Naive thymus-derived CD4-positive, alpha-beta T cell (primary cell): Measurements from ENCODE around the gene RAD1. TPM values are rescaled to one million over a fixed set of nuclear protein-coding genes. Genes with fewer than 3 reads are reported as not detected.

Experiments
- ATAC-seq: fragments of 150-1000 bp; cut with Tn5 transposase; 2 replicates; pipeline ENCODE4 v1.10.0; 2021; ENCODE audit warnings: mild to moderate bottlenecking, moderate library complexity
- CTCF ChIA-PET: fragments of 350-600 bp; sonication (Branson Sonifier 250); formaldehyde crosslinking; loops from one replicate; lab custom pipeline; 2021; ENCODE audit warnings: antibody characterized with exemption; lab: Charles Lee
- POLR2A ChIA-PET: fragments of 350-600 bp; sonication (Branson Sonifier 250); formaldehyde crosslinking; loops from one replicate; lab custom pipeline; 2021; ENCODE audit warnings: antibody characterized with exemption, inconsistent platforms; lab: Charles Lee
- DNase-seq, 9 donors: peaks; one replicate each; pipeline versions ENCODE4 v3.0.0 to v3.0.0-alpha.2; 2020 to 2022; ENCODE audit warnings: mixed read lengths in 1 of 9
- H3K27ac ChIP-seq: one replicate; pipeline ENCODE4 v1.7.0; 2013; ENCODE audit warnings: mild to moderate bottlenecking, low read depth, low read length, moderate library complexity
- H3K27me3 ChIP-seq, 2 donors: one replicate each; pipeline ENCODE4 v1.7.0; 2013; ENCODE audit warnings: low read length in 2 of 2, mild to moderate bottlenecking in 2 of 2, moderate library complexity in 2 of 2; ENCODE audit not compliant: control insufficient read depth in 2 of 2, insufficient read depth in 2 of 2
- H3K36me3 ChIP-seq, 3 experiments: 1 replicate in 2 of 3; 2 replicates in 1 of 3; pipeline ENCODE4 v1.7.0; 2013; ENCODE audit warnings: low read length in 3 of 3, mild to moderate bottlenecking in 3 of 3, moderate library complexity in 1 of 3; ENCODE audit not compliant: insufficient read depth in 3 of 3, control insufficient read depth in 2 of 3
- H3K4me1 ChIP-seq, 2 donors: one replicate each; pipeline ENCODE4 v1.7.0; 2013; ENCODE audit warnings: low read length in 2 of 2, mild to moderate bottlenecking in 2 of 2, moderate library complexity in 1 of 2; ENCODE audit not compliant: control insufficient read depth in 2 of 2, insufficient read depth in 2 of 2
- H3K4me3 ChIP-seq: 2 replicates; pipeline ENCODE4 v1.7.0; 2013; ENCODE audit warnings: mild to moderate bottlenecking, low read length
- H3K9me3 ChIP-seq, 3 experiments: 1 replicate in 2 of 3; 2 replicates in 1 of 3; pipeline ENCODE4 v1.7.0; 2013; ENCODE audit warnings: low read length in 3 of 3; ENCODE audit not compliant: control insufficient read depth in 2 of 3
- H3K27ac Mint-ChIP-seq, 9 donors: one replicate each; pipeline ENCODE4 v1.8.0; 2020 to 2022; ENCODE audit warnings: mixed read lengths in 9 of 9, mild to moderate bottlenecking in 8 of 9, moderate library complexity in 5 of 9, inconsistent platforms in 2 of 9
- H3K27me3 Mint-ChIP-seq, 5 donors: one replicate each; pipeline ENCODE4 v1.8.0; 2021 to 2022; ENCODE audit warnings: mixed read lengths in 5 of 5, mild to moderate bottlenecking in 1 of 5
- H3K36me3 Mint-ChIP-seq, 5 donors: one replicate each; pipeline ENCODE4 v1.8.0; 2020 to 2022; ENCODE audit warnings: mixed read lengths in 5 of 5, mild to moderate bottlenecking in 3 of 5, inconsistent platforms in 1 of 5
- H3K4me1 Mint-ChIP-seq, 7 donors: one replicate each; pipeline ENCODE4 v1.8.0; 2020 to 2022; ENCODE audit warnings: mixed read lengths in 7 of 7, mild to moderate bottlenecking in 3 of 7, inconsistent platforms in 1 of 7
- H3K4me3 Mint-ChIP-seq, 10 donors: one replicate each; pipeline ENCODE4 v1.8.0; 2020 to 2022; ENCODE audit warnings: mild to moderate bottlenecking in 10 of 10, mixed read lengths in 10 of 10, moderate library complexity in 6 of 10, inconsistent platforms in 2 of 10
- H3K9me3 Mint-ChIP-seq, 11 donors: one replicate each; pipeline ENCODE4 v1.8.0; 2020 to 2022; ENCODE audit warnings: mixed read lengths in 11 of 11, mild to moderate bottlenecking in 4 of 11, inconsistent platforms in 1 of 11, moderate library complexity in 1 of 11
- intact Hi-C, 2 donors: fragments of 100-400 bp; cut with micrococcal nuclease; formaldehyde crosslinking; loops; one replicate each; pipeline ENCODE4 v1.15.1; 2023
- polyA plus RNA-seq, 2 donors: library from polyadenylated mRNA; unstranded; fragments of 300-500 nt; fragmentation: Illumina TruSeq; gene quantifications; one replicate each; pipeline ENCODE4 v1.2.3, GENCODE V29; 2021
- total RNA-seq, 6 experiments: library from RNA in 5 of 6; stranded (reverse) in 5 of 6; gene quantifications; 1 replicate in 5 of 6; 2 replicates in 1 of 6; pipeline ENCODE4 v1.2.3 and lab custom pipeline; 2021 to 2026

Gene RAD1
- total and polyA plus RNA-seq, 7 experiments from 2014 or later: 18.9 to 29.6 (median 22.4) TPM

GRCh38 chr5:34914671-34915138 is 599 bp downstream of the RAD1 start:
- H3K9me3 ChIP-seq: no peaks in the 10 kb centered on the region
- Mint-ChIP-seq H3K4me1 (peaks cover 17 to 41% (median 35%) of the 10 kb centered on the region in 7 donors), H3K4me3 (no peak overlapping the region), H3K9me3 (no peaks in the 10 kb centered on the region), H3K27ac (no peak overlapping the region), H3K36me3 (peaks cover 0 to 22% (median 9%) of the 10 kb centered on the region in 5 donors), H3K27me3 (no peaks in the 10 kb centered on the region)
- peak overlapping the region; percentile 99 for H3K4me3 ChIP-seq
- peaks cover 19 to 34% of the 10 kb centered on the region in 2 donors for H3K4me1 ChIP-seq
- ATAC-seq: no peak
- H3K27ac ChIP-seq: peak overlapping the region; percentile 84
- ChIA-PET POLR2A (interaction anchor here (0.5 to 4.8 kb wide), 8 partner anchors 9 to 1236 kb away, joined by 3 to 91 read pairs (median 5); partner anchors contain the start of genes DNAJC21 and TTC23L), CTCF (interaction anchor here (1.3 to 4.0 kb wide), 2 partner anchors 15 to 1480 kb away, joined by 3 to 19 read pairs; partner anchors contain the start of gene DNAJC21)
- peak in 4 of 9 donors; percentile 5 to 40 (median 14) for DNase-seq
- H3K27me3 ChIP-seq: no peaks in the 10 kb centered on the region
- peaks cover 0 to 24% (median 6%) of the 10 kb centered on the region in 3 experiments for H3K36me3 ChIP-seq
- intact Hi-C loops: loop anchor here (1.0 to 5.0 kb wide), 9 partner anchors 10 to 1962 kb away; partner anchors contain the start of genes AMACR (in 2 of the 2), DNAJC21 (in 2 of the 2), SKP2 (in 2 of the 2) and TTC23L (in 2 of the 2)

DNA sequence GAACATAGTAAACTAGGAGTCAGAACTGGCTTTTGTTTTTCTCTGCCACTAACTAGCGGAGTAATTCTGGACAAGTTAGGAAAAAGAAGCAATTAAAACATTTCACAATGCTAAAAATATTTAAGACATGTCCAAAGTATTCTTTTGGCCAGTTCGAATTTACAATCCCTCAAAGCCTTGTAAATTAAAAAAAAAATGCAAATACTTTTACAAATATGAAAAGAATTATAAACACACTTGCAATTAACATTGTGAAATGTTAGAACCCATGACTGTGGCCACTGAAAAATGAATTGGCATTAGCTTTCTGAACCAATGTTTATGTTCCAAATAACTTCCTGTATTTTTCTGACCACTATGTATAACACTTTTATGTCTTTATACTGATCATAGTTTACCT is 2.2 kb downstream of the RAD1 start:
- peaks cover 0 to 22% (median 11%) of the 10 kb centered on the region in 5 donors for H3K36me3 Mint-ChIP-seq
- H3K4me3 Mint-ChIP-seq: no peak overlapping the region
- Histone ChIP-seq H3K9me3 (no peaks in the 10 kb centered on the region), H3K27ac (no peak overlapping the region), H3K4me1 (peaks cover 19 to 34% of the 10 kb centered on the region in 2 donors), H3K4me3 (no peak overlapping the region), H3K36me3 (peaks cover 0 to 32% (median 6%) of the 10 kb centered on the region in 3 experiments), H3K27me3 (no peaks in the 10 kb centered on the region)
- H3K4me1 Mint-ChIP-seq: peaks cover 17 to 41% (median 35%) of the 10 kb centered on the region in 7 donors
- no peak for ATAC-seq
- CTCF ChIA-PET: no interaction called here
- intact Hi-C loops: no loop called here
- POLR2A ChIA-PET: interaction anchor here (4.8 kb wide), 1 partner anchor 16 kb away, joined by 91 read pairs; the partner anchor contains the start of gene DNAJC21
- no peak for DNase-seq
- H3K27ac Mint-ChIP-seq: no peak overlapping the region
- H3K27me3 Mint-ChIP-seq: no peaks in the 10 kb centered on the region
- H3K9me3 Mint-ChIP-seq: no peaks in the 10 kb centered on the region

DNA sequence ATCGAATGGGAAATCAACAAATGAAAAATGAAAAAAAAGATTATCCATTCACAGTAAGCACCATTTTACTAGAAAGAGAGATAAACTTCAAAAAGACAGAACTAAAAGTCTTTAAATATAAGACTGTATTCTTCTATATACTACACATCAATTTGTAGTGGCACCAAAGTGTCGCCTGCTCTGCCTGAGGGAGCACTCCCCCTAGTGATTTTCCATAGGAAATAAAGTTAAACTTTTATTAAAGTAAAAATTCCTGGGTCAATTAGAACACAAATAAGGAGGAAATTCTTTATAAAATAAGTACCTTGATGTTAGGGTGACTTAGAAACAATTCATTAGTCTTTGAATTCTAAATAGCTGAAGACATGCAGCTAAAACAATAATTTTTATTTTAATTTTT is 9.7 kb downstream of the RAD1 start:
- H3K27me3 ChIP-seq: no peaks in the 10 kb centered on the region
- CTCF ChIA-PET: interaction anchor here (1.0 to 1.6 kb wide), 3 partner anchors 9 to 419 kb away, joined by 4 to 5 read pairs (median 4); no protein-coding TSS in a partner anchor
- ATAC-seq: no peak
- Mint-ChIP-seq H3K27ac (no peak overlapping the region), H3K4me3 (no peak overlapping the region), H3K9me3 (no peaks in the 10 kb centered on the region), H3K36me3 (peaks cover 0 to 13% (median 10%) of the 10 kb centered on the region in 5 donors), H3K4me1 (peaks cover 0 to 3% (median 0%) of the 10 kb centered on the region in 7 donors), H3K27me3 (no peaks in the 10 kb centered on the region)
- DNase-seq: no peak
- no peaks in the 10 kb centered on the region for H3K9me3 ChIP-seq
- H3K27ac ChIP-seq: no peak overlapping the region
- no peaks in the 10 kb centered on the region for H3K4me1 ChIP-seq
- H3K36me3 ChIP-seq: peaks cover 0 to 8% (median 0%) of the 10 kb centered on the region in 3 experiments
- intact Hi-C loops: no loop called here
- no peak overlapping the region for H3K4me3 ChIP-seq
- POLR2A ChIA-PET: interaction anchor here (1.0 kb wide), 1 partner anchor 10 kb away, joined by 4 read pairs; the partner anchor contains the start of genes BRIX1 and RAD1

DNA sequence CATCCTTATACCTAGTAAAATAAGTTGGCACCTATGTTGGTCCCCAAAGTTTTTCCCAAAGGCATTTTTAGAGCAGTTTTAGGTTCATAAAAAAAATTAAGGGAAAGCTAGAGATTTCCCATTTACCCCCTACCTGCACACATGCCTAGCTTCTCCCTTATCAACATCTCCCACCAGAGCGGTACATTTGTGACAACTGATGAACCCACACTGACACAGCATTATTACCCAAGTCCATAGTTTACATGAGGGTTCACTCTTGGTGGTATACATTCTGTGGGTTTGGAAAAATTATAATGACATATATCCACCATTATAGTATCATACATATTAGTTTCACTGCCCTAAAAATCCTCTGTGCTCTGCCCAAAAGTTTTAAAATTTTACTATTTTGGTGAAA is 12.0 kb downstream of the RAD1 start:
- no peaks in the 10 kb centered on the region for H3K9me3 ChIP-seq
- Mint-ChIP-seq H3K9me3 (no peaks in the 10 kb centered on the region), H3K4me1 (no peaks in the 10 kb centered on the region), H3K4me3 (no peak overlapping the region), H3K27me3 (no peaks in the 10 kb centered on the region), H3K27ac (peak overlapping the region in 2 of 9 donors; percentile 56 to 68), H3K36me3 (peaks cover 0 to 8% (median 3%) of the 10 kb centered on the region in 5 donors)
- ChIA-PET CTCF (interaction anchor here (0.9 to 6.5 kb wide), 4 partner anchors 29 to 1023 kb away, joined by 3 to 35 read pairs (median 3); no protein-coding TSS in a partner anchor), POLR2A (interaction anchor here (0.9 kb wide), 1 partner anchor 12 kb away, joined by 4 read pairs; the partner anchor contains the start of genes BRIX1 and RAD1)
- DNase-seq (no peak), ATAC-seq (no peak)
- intact Hi-C loops: no loop called here
- no peak overlapping the region for H3K4me3 ChIP-seq
- no peaks in the 10 kb centered on the region for H3K27me3 ChIP-seq
- H3K27ac ChIP-seq: no peak overlapping the region
- H3K4me1 ChIP-seq: no peaks in the 10 kb centered on the region
- peaks cover 0 to 3% (median 0%) of the 10 kb centered on the region in 3 experiments for H3K36me3 ChIP-seq

- Mint-ChIP-seq H3K27me3 (no peaks in the 10 kb centered on the region), H3K4me1 (no peaks in the 10 kb centered on the region)
- CTCF ChIA-PET: interaction anchor here (6.5 kb wide), 1 partner anchor 377 kb away, joined by 35 read pairs; no protein-coding TSS in a partner anchor
Observed at GRCh38 chr5:34900652-34901051, 14.7 kb downstream of the RAD1 start.

DNA sequence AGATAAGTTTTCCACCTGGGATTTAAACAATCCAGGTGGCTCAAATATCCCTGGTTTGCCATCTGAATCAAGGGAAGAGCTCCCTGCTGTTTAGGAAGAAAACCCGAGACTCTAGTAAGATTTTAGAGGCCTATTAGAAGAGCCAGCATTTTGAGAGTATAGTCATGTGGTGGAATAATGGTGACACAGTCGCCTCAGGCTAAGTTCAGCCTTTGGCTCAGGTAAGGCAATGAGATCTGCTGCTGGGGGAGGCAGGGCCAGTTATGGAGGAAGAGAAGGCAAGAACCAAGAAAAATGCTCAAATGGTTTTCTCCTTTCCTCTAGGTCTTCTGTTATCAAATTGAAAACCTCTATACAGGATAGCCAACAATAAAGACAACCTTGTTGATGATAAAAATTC is 16.2 kb downstream of the RAD1 start:
- DNase-seq (no peak), ATAC-seq (no peak)
- H3K27ac ChIP-seq: no peak overlapping the region
- H3K36me3 Mint-ChIP-seq: peaks cover 0 to 17% (median 5%) of the 10 kb centered on the region in 5 donors
- ChIA-PET POLR2A (no interaction called here), CTCF (interaction anchor here (0.6 to 6.5 kb wide), 11 partner anchors 13 to 424 kb away, joined by 3 to 35 read pairs (median 3); partner anchors contain the start of gene TTC23L)
- intact Hi-C loops: loop anchor here (5.0 to 10.0 kb wide), 2 partner anchors 62 to 244 kb away; partner anchors contain the start of genes RAI14 (in 2 of the 2) and TTC23L (in 1 of the 2)
- no peak overlapping the region for H3K4me3 Mint-ChIP-seq
- H3K27me3 Mint-ChIP-seq: no peaks in the 10 kb centered on the region
- H3K4me1 ChIP-seq: no peaks in the 10 kb centered on the region
- H3K27ac Mint-ChIP-seq: no peak overlapping the region
- H3K4me3 ChIP-seq: no peak overlapping the region
- H3K36me3 ChIP-seq: peaks cover 0 to 3% (median 0%) of the 10 kb centered on the region in 3 experiments
- H3K9me3 Mint-ChIP-seq: no peaks in the 10 kb centered on the region
- H3K9me3 ChIP-seq: no peaks in the 10 kb centered on the region
- H3K4me1 Mint-ChIP-seq: no peaks in the 10 kb centered on the region
- no peaks in the 10 kb centered on the region for H3K27me3 ChIP-seq

More at GRCh38 chr5:34900652-34901051, 14.7 kb downstream of the RAD1 start:
- Histone ChIP-seq H3K27me3 (no peaks in the 10 kb centered on the region), H3K9me3 (no peaks in the 10 kb centered on the region), H3K4me1 (no peaks in the 10 kb centered on the region), H3K36me3 (peaks cover 0 to 3% (median 0%) of the 10 kb centered on the region in 3 experiments), H3K4me3 (no peak overlapping the region), H3K27ac (no peak overlapping the region)
- intact Hi-C loops: no loop called here
- ATAC-seq: no peak
- POLR2A ChIA-PET: no interaction called here
- Mint-ChIP-seq H3K4me3 (no peak overlapping the region), H3K9me3 (no peaks in the 10 kb centered on the region), H3K27ac (no peak overlapping the region), H3K36me3 (peaks cover 0 to 17% (median 5%) of the 10 kb centered on the region in 5 donors)
- no peak for DNase-seq
